ENCODE results near the gene ZDHHC7. TPM values are rescaled to one million over a fixed set of nuclear protein-coding genes. Genes with fewer than 3 reads are reported as not detected.
"Not testable (repeated sequence)": the region's sequence is repeated elsewhere in the genome, so short reads cannot be mapped to it uniquely, and the experiment has no call there.

ZDHHC7 gene
- total RNA-seq: 10 to 100 TPM; 24.6 to 25.1 TPM

DNA sequence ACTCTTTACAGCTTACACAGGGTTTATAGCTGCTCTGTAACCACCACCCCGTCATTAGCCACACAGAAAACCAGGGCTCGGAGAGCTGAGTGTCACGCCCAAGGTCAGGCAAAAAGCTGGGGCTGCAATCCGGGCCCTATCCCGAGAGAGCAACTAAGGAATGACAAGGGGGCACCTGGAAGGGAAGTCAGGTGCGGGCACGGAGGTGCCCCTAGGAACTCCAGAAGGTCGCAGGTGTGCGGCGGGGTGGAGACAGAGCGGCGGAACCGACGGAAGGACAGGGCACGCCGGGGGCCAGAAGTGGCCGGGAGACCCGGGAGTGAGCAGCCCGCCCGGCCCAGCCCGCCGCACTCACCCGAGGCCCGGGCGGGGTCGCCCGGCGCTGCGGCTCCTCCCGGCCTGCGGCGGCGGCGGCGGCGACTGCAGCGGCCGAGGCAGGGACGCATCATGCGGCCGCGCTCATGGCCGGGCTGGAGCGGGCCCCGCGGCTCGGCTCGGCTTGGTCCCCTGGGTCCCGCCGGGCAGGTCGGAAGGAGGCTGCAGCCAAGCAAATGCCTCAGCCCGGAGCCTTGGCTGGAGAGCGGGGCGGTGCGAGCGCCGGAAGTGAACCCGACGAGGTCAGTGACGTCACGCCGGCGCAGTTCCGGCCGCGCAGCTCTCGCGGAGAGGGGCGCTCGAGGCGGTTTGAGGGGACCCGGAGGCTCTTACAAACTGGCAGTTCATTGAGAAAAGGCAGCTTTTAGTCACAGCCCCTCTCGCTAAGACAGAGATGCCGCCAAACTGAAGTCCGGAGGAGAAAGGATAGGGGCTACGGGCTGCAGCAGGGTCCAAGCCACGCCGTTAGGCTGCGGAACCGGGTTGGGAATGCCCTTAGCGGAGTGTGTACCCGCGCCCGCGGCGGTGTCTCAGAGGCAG, at the start of gene ZDHHC7:
Gene ZDHHC7, minus strand, starts transcription at position 605 of the 915 bp plus-strand sequence. CDS start 20,917 bp downstream, outside the sequence.
- peak; percentile 87 for DNase-seq
- no peaks in the 10 kb centered on the region for H3K9me3 Mint-ChIP-seq
- POLR2A ChIA-PET: interaction anchor here (0.8 to 4.2 kb wide), 9 partner anchors 9 to 257 kb away, joined by 3 to 56 read pairs (median 6); partner anchors contain the start of gene KIAA0513

GRCh38 chr16:85058909-85059308, 47.6 kb upstream of the ZDHHC7 start:
- no peaks in the 10 kb centered on the region for H3K9me3 Mint-ChIP-seq
- peaks cover 12% of the 10 kb centered on the region for H3K27me3 Mint-ChIP-seq
- H3K36me3 Mint-ChIP-seq (ENCODE audit: low read depth): no peaks in the 10 kb centered on the region
- DNase-seq: no peak
- ChIA-PET CTCF (no interaction called here), POLR2A (no interaction called here)
- H3K4me1 Mint-ChIP-seq: peaks cover 32% of the 10 kb centered on the region
- H3K27ac Mint-ChIP-seq: no peak overlapping the region
- no peak overlapping the region for H3K4me3 Mint-ChIP-seq

More for the DNA sequence above, at the start of gene ZDHHC7:
- peaks cover 2% of the 10 kb centered on the region for H3K27me3 Mint-ChIP-seq
- H3K36me3 Mint-ChIP-seq (ENCODE audit: low read depth): peaks cover 7% of the 10 kb centered on the region
- H3K27ac Mint-ChIP-seq: peak within 1 kb of the TSS; percentile 94
- peaks cover 38% of the 10 kb centered on the region for H3K4me1 Mint-ChIP-seq
- peak within 1 kb of the TSS; percentile 98 for H3K4me3 Mint-ChIP-seq
- CTCF ChIA-PET: interaction anchor here (0.9 to 3.2 kb wide), 6 partner anchors 16 to 76 kb away, joined by 3 to 22 read pairs (median 6); partner anchors contain the start of gene KIAA0513

DNA sequence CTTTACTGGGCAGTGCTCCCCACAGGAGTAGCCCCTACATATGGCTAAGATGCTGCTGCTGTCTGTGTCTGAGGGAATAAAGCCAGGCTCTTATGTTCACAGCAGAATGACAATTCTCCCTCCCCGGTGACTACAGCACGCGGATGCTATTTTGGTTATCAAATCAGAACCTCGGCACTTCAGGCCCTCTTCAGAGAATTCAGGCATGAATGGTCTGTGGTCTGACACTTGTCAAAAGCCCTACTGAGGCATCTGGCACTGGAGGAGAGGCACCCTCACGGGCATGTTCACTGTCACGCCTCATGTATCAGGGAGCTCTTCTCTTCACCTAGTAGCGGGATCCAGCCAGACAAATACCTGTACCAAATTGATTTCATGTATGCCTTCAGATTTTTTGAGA, 46.6 kb upstream of the ZDHHC7 start:
- DNase-seq: no peak
- H3K9me3 Mint-ChIP-seq: no peaks in the 10 kb centered on the region
- H3K4me3 Mint-ChIP-seq: no peak overlapping the region
- no peak overlapping the region for H3K27ac Mint-ChIP-seq
- ChIA-PET POLR2A (no interaction called here), CTCF (no interaction called here)
- H3K36me3 Mint-ChIP-seq (ENCODE audit: low read depth): no peaks in the 10 kb centered on the region
- H3K4me1 Mint-ChIP-seq: peaks cover 32% of the 10 kb centered on the region
- H3K27me3 Mint-ChIP-seq: peaks cover 12% of the 10 kb centered on the region

- DNase-seq: no peak
- CTCF ChIA-PET: interaction anchor here (1.0 to 2.7 kb wide), 3 partner anchors 29 to 84 kb away, joined by 3 to 9 read pairs (median 3); no protein-coding TSS in a partner anchor
These were observed 46.0 kb upstream of the ZDHHC7 start for GRCh38 chr16:85057212-85057889.

DNA sequence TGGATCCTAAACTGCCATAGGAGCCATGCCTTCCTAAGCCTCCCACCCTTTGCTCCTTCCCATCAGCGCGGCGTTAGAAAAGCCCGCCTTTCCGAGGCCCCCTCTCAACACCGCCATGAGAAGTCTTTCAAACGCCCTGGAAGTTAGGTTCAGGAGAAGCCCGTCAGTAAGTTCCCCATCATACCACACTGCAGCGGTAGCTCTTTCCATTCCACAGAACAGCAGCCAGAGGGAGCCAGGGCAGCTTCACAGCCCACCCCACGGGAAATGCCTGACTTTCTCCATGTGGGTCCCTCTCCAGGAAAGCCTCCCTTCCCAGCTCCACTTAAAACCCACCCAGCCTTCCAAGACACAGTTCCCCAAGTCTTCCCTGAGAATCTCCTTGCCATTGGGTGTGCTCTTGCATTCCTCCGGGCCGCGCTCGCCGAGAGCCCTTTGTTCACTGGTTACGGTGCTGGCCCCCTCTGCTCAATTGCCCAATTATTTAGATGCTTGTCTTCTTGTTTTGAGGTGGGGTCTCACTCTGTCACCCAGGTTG, 44.9 kb upstream of the ZDHHC7 start:
- POLR2A ChIA-PET: interaction anchor here (1.2 to 3.5 kb wide), 6 partner anchors 9 to 48 kb away, joined by 3 to 21 read pairs (median 8); partner anchors contain the start of genes KIAA0513 and ZDHHC7
- DNase-seq: no peak
- peak overlapping the region; percentile 21 for H3K4me3 Mint-ChIP-seq
- no peaks in the 10 kb centered on the region for H3K36me3 Mint-ChIP-seq (ENCODE audit: low read depth)
- H3K27me3 Mint-ChIP-seq: peaks cover 12% of the 10 kb centered on the region
- H3K27ac Mint-ChIP-seq: peak overlapping the region; percentile 66
- CTCF ChIA-PET: interaction anchor here (1.0 to 2.7 kb wide), 5 partner anchors 30 to 83 kb away, joined by 3 to 9 read pairs (median 3); partner anchors contain the start of gene CIBAR2
- peaks cover 32% of the 10 kb centered on the region for H3K4me1 Mint-ChIP-seq
- no peaks in the 10 kb centered on the region for H3K9me3 Mint-ChIP-seq

More at GRCh38 chr16:85057212-85057889, 46.0 kb upstream of the ZDHHC7 start:
- Mint-ChIP-seq H3K27me3 (peaks cover 12% of the 10 kb centered on the region), H3K4me1 (peaks cover 32% of the 10 kb centered on the region), H3K9me3 (no peaks in the 10 kb centered on the region), H3K27ac (no peak overlapping the region), H3K4me3 (no peak overlapping the region), H3K36me3 (ENCODE audit: low read depth) (no peaks in the 10 kb centered on the region)
- POLR2A ChIA-PET: interaction anchor here (3.5 kb wide), 1 partner anchor 30 kb away, joined by 21 read pairs; the partner anchor contains the start of gene KIAA0513

GRCh38 chr16:85055493-85056210, 44.3 kb upstream of the ZDHHC7 start:
- Mint-ChIP-seq H3K4me1 (peaks cover 32% of the 10 kb centered on the region), H3K27me3 (peaks cover 12% of the 10 kb centered on the region), H3K9me3 (no peaks in the 10 kb centered on the region), H3K36me3 (ENCODE audit: low read depth) (no peaks in the 10 kb centered on the region), H3K27ac (peak overlapping the region; percentile 66), H3K4me3 (peak overlapping the region; percentile 21)
- ChIA-PET POLR2A (interaction anchor here (1.0 to 3.5 kb wide), 8 partner anchors 8 to 1041 kb away, joined by 3 to 21 read pairs (median 4); partner anchors contain the start of genes KIAA0513 and ZDHHC7), CTCF (interaction anchor here (1.2 to 2.7 kb wide), 4 partner anchors 31 to 57 kb away, joined by 3 to 9 read pairs (median 4); partner anchors contain the start of gene CIBAR2)
- DNase-seq: peak; percentile 92

DNA sequence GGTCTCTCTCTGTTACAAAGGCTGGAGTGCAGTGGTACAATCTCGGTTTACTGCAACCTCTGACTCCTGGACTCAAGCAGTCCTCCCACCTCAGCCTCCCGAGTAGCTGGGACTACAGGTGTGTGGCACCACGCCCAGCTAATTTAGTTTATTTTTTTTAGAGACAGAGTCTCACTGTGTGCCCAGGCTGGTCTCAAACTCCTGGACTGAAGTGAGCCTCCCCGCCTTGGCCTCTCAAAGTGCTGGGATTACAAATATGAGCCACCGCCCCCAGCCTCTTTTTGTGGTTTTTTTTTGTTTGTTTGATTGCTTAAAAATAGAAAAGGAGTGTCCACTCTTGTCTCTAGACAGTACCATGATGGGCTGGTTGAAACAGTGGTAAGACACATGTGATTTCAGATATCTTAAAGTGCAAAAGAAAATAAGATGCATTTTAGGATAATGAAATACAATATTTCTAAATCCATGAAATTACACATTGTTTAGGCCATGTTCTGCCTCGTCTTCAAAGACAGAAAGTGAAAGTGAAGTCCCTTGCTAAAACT, 43.7 kb upstream of the ZDHHC7 start:
- POLR2A ChIA-PET: interaction anchor here (1.0 to 3.5 kb wide), 7 partner anchors 8 to 1040 kb away, joined by 3 to 21 read pairs (median 3); partner anchors contain the start of genes KIAA0513 and ZDHHC7
- Mint-ChIP-seq H3K4me1 (peaks cover 32% of the 10 kb centered on the region), H3K9me3 (no peaks in the 10 kb centered on the region), H3K27ac (peak overlapping the region; percentile 66), H3K27me3 (peaks cover 14% of the 10 kb centered on the region), H3K36me3 (ENCODE audit: low read depth) (no peaks in the 10 kb centered on the region), H3K4me3 (peak overlapping the region; percentile 21)
- DNase-seq: no peak
- CTCF ChIA-PET: interaction anchor here (0.7 to 2.7 kb wide), 3 partner anchors 32 to 58 kb away, joined by 3 to 9 read pairs (median 7); partner anchors contain the start of gene CIBAR2

DNA sequence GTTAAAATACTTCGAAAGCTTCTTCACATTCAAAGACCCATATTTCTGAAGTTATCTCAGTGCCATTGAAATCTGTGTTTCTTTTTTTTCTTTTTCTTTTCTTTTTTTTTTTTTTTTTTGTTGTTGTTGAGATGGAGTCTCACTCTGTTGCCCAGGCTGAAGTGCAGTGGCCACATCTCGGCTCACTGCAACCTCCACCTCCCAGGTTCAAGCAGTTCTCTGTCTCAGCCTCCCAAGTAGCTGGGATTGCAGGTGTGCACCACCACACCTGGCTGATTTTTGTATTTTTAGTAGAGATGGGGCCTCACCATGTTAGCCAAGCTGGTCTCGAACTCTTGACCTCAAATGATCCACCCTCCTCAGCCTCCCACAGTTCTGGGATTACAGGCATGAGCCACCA, 43.0 kb upstream of the ZDHHC7 start:
- DNase-seq; H3K27ac Mint-ChIP-seq; H3K36me3 Mint-ChIP-seq (ENCODE audit: low read depth); H3K4me3 Mint-ChIP-seq; H3K9me3 Mint-ChIP-seq: not testable (repeated sequence)
- POLR2A ChIA-PET: interaction anchor here (1.0 to 3.5 kb wide), 3 partner anchors 18 to 43 kb away, joined by 3 to 21 read pairs (median 12); partner anchors contain the start of genes KIAA0513 and ZDHHC7
- Mint-ChIP-seq H3K27me3 (peaks cover 14% of the 10 kb centered on the region), H3K4me1 (peaks cover 32% of the 10 kb centered on the region)
- CTCF ChIA-PET: interaction anchor here (0.7 to 2.7 kb wide), 4 partner anchors 32 to 58 kb away, joined by 3 to 9 read pairs (median 6); partner anchors contain the start of gene CIBAR2

- ChIA-PET CTCF (no interaction called here), POLR2A (interaction anchor here (1.9 kb wide), 1 partner anchor 25 kb away, joined by 6 read pairs; the partner anchor contains the start of gene KIAA0513)
- H3K4me3 Mint-ChIP-seq: no peak overlapping the region
- no peak for DNase-seq
- no peaks in the 10 kb centered on the region for H3K36me3 Mint-ChIP-seq (ENCODE audit: low read depth)
- H3K27me3 Mint-ChIP-seq: peaks cover 10% of the 10 kb centered on the region
- no peaks in the 10 kb centered on the region for H3K9me3 Mint-ChIP-seq
- H3K27ac Mint-ChIP-seq: no peak overlapping the region
- peaks cover 28% of the 10 kb centered on the region for H3K4me1 Mint-ChIP-seq
These were observed 41.2 kb upstream of the ZDHHC7 start for GRCh38 chr16:85052536-85052935.

DNA sequence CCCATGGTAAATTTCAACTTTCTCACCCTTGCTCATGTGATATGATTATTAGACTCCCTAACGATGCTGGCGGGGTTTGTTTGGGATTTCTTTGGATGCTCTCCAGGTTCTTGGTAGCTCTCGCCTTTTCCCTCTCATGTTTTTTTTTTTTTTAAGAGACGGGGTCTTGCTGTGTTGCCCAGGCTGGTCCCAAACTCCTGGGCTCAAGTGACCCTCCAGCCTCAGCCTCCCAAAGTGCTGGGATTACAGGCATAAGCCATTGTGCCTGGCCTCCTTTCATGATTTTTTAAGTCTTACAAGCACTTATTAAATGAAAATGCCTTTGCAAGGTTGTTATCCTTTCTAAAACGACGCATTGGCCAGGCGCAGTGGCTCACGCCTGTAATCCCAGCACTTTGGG, 40.3 kb upstream of the ZDHHC7 start:
- H3K9me3 Mint-ChIP-seq: no peaks in the 10 kb centered on the region
- CTCF ChIA-PET: no interaction called here
- peaks cover 21% of the 10 kb centered on the region for H3K4me1 Mint-ChIP-seq
- H3K27me3 Mint-ChIP-seq: peaks cover 4% of the 10 kb centered on the region
- H3K27ac Mint-ChIP-seq: no peak overlapping the region
- no peak overlapping the region for H3K4me3 Mint-ChIP-seq
- no peak for DNase-seq
- POLR2A ChIA-PET: interaction anchor here (1.9 kb wide), 1 partner anchor 24 kb away, joined by 6 read pairs; the partner anchor contains the start of gene KIAA0513
- no peaks in the 10 kb centered on the region for H3K36me3 Mint-ChIP-seq (ENCODE audit: low read depth)

DNA sequence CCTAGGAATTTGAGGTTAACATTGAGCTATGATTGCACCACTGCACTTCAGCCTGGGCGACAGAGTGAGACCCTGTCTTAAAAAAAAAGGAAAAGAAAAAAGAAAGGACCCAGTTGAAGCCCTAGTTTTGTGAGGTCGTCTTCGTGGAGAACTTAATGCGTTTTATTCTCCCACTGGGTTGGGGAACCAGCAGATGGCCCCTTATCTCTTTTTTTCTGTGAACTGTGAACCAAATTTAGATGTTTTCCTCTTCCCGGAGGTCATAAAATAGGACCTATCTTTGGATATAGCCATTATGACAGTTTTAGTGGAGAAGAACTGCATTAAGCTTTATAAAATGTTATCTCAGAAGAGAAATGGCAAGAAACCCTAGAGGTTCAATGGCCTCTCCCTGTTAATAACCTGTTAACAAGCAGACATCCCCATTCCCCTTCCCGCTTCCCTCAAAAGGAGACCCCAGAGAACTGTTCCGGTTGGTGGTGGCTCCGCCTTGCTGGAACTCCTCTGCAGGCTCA, 39.8 kb upstream of the ZDHHC7 start:
- H3K36me3 Mint-ChIP-seq (ENCODE audit: low read depth): no peaks in the 10 kb centered on the region
- H3K9me3 Mint-ChIP-seq: no peaks in the 10 kb centered on the region
- no peak overlapping the region for H3K27ac Mint-ChIP-seq
- POLR2A ChIA-PET: no interaction called here
- H3K4me1 Mint-ChIP-seq: peaks cover 15% of the 10 kb centered on the region
- H3K4me3 Mint-ChIP-seq: no peak overlapping the region
- H3K27me3 Mint-ChIP-seq: peaks cover 4% of the 10 kb centered on the region
- no peak for DNase-seq
- CTCF ChIA-PET: no interaction called here
